ENCODE measurements around the gene GLRX3.

GLRX3 gene

DNA sequence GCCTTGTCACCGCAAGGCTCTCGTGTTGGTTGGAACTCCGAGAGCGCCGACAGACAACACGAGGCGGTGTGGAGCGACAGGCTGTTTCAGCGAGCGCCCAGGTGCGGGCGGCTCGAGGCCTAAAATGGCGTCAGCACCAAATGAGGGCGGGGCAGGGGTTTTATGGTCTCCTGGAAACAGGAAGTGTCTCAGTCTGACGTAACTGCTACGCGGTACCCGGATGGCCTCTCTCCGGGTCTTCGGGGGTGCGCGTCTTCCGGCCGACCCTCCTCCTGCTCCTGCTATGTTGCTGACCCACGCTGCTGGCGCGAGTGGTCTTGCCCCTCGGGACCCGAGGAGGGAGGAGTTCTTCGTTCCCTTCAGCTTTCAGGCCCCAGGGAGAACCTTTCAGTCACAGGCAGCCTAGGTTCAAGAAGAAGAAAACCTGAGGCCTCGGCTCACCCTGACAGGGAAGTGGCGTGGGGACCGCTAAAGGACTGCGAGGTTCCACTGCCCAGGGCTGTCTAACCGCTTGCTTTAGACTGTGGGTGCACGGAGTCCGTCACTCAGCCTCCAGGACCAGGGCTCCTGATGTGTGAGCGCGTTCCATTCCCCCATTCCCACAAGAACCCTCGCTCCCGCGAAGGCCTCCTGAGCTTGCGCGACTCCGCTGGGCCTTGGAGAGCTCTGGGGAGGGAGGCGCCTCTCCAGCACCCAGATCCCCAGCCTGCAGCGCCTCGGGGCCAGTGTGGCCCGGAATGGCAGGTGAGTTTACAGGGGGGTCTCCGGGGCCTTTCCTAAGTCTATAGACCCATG is 77.3 kb downstream of the GLRX3 start:
- no peak for DNase-seq

DNA sequence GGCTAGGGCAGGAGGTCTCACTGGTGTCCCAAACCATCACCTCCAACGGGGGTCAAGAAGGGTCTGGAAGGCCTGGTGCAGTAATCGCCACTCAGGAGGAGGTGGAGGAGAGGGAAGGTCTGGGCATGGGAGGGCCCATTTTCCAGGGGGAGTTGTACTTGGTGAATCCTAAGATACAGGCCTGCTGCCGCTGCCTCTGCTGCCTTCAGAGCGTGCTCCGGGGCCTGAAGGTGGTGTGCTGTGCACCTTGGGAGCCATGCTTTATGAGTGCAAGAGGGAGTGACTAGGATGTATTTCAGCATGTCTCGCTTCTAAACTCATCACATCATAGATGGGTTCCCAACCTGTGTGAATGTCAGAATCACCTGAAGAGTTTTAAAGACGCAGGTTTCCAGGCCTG is 78.2 kb downstream of the GLRX3 start:
- DNase-seq = no peak

DNA sequence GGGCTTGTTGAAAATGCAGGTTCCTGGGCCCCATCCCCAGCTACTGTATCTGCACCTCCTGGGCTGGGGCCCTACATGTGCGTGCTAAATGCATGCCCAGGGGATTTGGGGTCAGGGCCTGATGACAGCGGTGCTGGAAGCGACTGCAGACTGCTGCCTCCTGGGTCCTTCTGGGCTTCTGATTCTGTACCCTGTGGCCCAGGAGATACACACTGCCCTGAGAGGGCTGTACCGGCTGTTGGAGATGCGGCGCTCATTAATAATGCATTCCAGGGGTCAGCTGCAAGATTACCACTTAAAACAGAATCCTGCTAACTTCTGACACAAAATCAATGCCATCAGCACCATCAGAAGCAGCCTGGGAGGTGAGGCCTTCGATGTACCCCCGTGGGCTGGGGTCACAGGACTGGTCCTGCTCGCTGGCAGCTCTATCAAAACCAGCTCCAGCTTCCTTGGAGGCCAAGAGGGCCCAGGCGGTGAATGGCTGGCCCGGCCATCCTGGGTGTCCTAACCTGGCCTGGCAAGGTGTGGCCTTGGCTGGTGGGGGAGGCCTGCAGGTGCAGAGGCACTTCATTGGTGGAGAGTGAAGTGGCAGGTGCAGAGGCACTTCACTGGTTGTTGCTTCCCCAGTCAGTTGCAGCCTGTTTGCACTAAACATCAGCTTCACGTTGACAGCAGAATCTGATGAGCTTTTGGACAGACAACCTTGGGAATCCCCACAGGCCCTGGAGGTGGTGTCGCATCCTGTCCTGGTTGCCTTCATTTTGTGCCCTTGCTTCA is 79.2 kb downstream of the GLRX3 start:
- DNase-seq = no peak

DNA sequence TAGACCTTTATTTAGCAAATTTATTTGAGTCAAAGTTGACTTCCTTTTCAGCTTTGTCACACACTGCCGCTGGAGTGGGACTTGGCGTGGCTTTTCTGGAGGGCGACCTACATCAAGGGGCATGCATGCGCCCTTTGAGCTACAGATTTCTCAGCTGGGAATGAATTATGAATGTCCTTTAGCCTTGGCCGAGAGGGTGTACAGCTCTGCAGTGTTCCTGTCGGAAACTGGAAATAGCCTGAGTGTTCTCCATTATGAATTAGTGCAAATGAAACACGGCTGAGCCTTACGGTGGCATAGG is 79.7 kb downstream of the GLRX3 start:
- DNase-seq = no peak

DNA sequence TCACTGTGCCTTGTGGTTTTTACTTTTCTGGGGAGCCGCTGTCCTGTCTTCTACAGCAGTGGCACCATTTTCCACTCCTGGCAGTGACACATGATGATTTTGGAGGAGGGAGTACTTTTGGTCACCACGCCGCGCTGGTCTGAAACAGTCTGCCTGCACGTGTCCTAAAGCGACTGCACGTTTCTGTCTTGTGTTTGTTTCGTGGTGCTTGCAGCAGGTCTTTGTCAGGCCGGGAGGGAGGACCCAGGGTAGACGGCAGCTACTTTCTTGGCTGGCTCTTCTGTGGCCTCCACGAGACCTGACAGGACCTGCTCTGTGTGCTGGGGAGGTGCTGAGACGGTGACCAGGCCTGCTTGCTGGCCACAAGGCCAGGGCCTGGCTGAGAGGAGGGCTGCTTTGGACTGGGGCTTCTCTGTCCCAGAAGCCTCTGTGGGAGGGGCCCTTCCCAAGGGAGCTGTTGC is 82.0 kb downstream of the GLRX3 start:
- no peak for DNase-seq

DNA sequence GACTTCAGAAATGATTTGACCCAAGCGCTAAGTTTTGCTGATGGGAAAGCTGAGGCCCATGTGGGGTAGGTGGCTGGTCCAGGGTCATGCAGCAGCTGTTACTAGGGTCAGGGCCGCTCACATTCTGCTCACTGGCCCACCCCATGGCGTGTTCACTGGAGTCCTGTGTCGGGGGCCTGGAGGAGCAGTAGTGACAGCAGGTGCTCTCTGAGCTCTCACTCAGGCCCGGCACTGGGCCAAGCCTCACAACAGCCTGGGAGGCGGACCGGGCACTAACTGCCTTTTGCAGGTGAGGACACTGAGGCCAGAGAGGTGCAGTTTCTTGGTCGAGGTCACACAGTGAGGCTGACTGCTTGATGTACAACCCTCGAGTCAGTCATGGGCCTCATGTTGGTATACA is 82.7 kb downstream of the GLRX3 start:
- no peak for DNase-seq

DNA sequence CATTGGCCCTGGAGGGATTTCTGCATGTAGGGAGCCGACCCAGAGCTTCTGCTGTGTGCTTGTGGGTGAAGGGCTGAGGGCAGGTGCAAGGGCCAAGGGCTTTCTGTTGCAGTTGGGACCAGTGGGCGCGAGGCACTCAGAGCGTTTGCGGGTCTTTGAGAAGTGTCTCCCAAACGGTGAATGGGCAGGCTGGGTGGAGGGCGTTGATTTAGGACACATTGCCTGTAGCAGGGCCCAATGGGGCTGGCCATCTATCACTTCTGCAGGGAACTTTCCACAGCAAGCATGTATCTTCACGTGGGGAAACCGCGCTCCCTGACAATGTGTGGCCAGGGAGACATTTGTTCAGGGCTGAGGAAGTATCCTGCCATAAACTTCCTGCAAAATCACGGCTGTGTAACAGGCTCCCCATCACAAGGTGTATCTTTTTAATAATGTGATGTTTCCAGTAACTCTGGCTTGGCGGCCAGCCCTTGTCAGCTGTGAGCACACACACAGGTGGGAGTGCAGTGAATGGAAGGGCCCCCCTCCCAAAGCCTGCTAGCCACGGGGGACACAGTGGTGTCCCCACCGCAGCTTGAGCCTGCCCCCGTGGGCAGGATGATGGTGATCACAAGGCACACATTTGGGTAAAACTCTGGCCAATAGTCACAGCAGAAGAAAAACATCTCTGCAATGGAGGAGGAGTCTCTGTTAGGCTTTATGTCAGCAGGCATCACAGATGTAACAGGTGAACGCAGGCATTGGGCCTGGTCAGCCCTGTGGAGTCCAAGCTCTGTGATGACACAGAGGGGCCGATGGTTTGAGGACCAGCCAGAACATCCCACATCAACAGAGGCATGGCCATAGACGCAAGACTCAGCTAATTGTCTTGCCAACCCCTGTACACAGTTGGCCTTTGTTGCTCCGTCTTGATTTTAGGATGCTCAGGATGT is 84.3 kb downstream of the GLRX3 start:
- no peak for DNase-seq

- no peak for DNase-seq
These were observed 85.5 kb downstream of the GLRX3 start for GRCh38 chr10:130221456-130222375.

GRCh38 chr10:130222381-130222780 is 86.2 kb downstream of the GLRX3 start:
- no peak for DNase-seq

DNA sequence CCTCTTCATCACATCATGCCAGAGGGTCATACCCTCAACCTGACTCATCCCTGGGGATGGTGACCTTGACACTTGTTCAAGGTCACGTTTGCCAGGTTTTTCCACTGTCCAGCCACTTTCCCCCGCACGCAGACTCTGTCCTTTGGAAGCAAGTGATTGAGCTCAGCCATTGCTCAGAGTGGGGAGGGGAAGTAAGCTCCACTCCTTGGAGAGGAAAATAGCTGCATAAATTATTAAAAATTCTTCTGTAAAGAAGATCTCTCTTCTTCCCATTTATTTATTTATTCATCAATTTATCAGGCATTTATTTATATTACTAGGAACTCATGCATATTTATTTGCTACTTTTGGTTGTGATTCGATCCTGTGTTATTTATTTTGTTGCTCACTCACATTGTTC is 88.0 kb downstream of the GLRX3 start:
- DNase-seq = no peak

DNA sequence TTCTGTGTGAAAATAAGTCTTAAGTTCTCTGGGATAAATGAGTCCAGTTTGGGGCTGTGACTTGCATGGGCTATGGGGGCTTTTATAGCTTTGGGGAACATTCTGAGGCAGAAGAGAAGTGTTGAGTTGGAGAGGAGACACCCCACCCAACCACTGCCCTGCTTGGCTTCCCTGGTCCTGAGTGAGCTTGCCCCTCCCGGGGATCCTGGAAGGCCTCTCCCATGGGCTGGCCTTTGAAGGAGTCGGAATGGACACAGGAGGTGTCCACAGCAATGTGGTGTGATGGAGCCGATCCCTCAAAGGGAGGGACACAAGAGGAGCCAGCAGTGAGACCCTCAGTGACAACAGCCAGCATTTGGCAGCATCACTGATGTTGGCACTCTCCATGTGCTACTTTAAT is 89.8 kb downstream of the GLRX3 start:
- DNase-seq = no peak

DNA sequence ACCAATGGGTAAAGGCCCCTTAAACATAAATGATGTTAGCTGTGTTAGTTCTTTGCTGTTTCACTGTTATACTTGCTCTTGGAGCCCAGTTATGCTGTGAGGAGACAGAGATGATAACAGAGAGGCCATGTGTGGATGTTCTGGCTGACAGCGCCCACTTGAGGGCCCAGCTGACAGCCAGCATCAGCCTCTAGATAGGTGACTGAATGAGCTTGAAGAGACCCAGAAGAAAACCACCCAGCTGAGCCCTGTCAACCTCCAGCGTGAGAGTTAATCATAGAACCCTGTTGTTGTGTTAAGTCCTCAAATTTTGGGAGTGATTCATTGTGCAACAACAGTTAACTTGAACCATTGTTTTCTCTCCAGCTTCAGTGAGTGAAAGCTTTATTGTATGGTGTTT is 91.7 kb downstream of the GLRX3 start:
- no peak for DNase-seq
